PFSK-1 (cell line): Measurements from ENCODE around the gene FLAD1.

ENCODE experiments used
- POLR2AphosphoS5 ChIP-seq: IDR thresholded peaks from 2 replicates; pipeline ENCODE4 v1.6.1; 2012; ENCODE audit warnings: low read depth, mild to moderate bottlenecking, control low read depth, low read length, moderate library complexity
- REST ChIP-seq, 2 experiments: IDR thresholded peaks; 2 replicates each; pipeline versions ENCODE4 v1.6.1 to v1.8.0; 2011 to 2012; ENCODE audit warnings: low read depth in 2 of 2, low read length in 2 of 2, control low read depth in 1 of 2, inconsistent platforms in 1 of 2, mild to moderate bottlenecking in 1 of 2, moderate library complexity in 1 of 2; ENCODE audit not compliant: insufficient read depth in 1 of 2
- TAF1 ChIP-seq: IDR thresholded peaks from 2 replicates; pipeline ENCODE4 v1.6.1; 2012; ENCODE audit warnings: low read length, control low read depth, borderline replicate concordance; ENCODE audit not compliant: insufficient read depth

GRCh38 chr1:155026154-155026553, 43.0 kb downstream of the FLAD1 start:
- TF ChIP-seq REST (IDR thresholded peaks at IDR 0.05; ENCODE audit: insufficient read depth in 1 of 2, low read depth in 2 of 2, low read length in 2 of 2) (no peak), POLR2AphosphoS5 (no peak), TAF1 (no peak)
